HG02943 (cell line): ENCODE measurements around the gene TRIM2.

Experiments
- ATAC-seq: cut with Tn5 transposase; IDR thresholded peaks from one replicate; pipeline ENCODE4 v1.9.1; 2021; ENCODE audit warnings: mild to moderate bottlenecking, low read depth, moderate library complexity; ENCODE audit not compliant: unreplicated experiment

TRIM2 gene

GRCh38 chr4:153318696-153319320, 114.6 kb downstream of the TRIM2 start:
- no peak for ATAC-seq

GRCh38 chr4:153322791-153323190, 118.5 kb downstream of the TRIM2 start:
- ATAC-seq = no peak

- no peak for ATAC-seq
Observed at GRCh38 chr4:153324046-153324445, 119.8 kb downstream of the TRIM2 start.

GRCh38 chr4:153325558-153325957, 121.3 kb downstream of the TRIM2 start:
- no peak for ATAC-seq

- ATAC-seq = no peak
Observed at GRCh38 chr4:153326513-153326912, 122.3 kb downstream of the TRIM2 start.

- ATAC-seq = no peak
Observed at GRCh38 chr4:153327247-153327646, 123.0 kb downstream of the TRIM2 start.

GRCh38 chr4:153332936-153333335, 128.7 kb downstream of the TRIM2 start:
- no peak for ATAC-seq

GRCh38 chr4:153333874-153334273, 129.6 kb downstream of the TRIM2 start:
- no peak for ATAC-seq

GRCh38 chr4:153335665-153336064, 131.4 kb downstream of the TRIM2 start:
- no peak for ATAC-seq

GRCh38 chr4:153337686-153338085, 133.4 kb downstream of the TRIM2 start:
- ATAC-seq = no peak

- ATAC-seq = no peak
Observed at GRCh38 chr4:153341575-153342090, 137.4 kb downstream of the TRIM2 start.

GRCh38 chr4:153342751-153343552, 138.7 kb downstream of the TRIM2 start:
- no peak for ATAC-seq

- ATAC-seq = peak; percentile 71
Observed at GRCh38 chr4:153344131-153345011, 140.1 kb downstream of the TRIM2 start, which contains the start of gene MND1. MND1 (plus strand) TSS chr4:153344688; CDS start chr4:153344738, 50 bp downstream.

GRCh38 chr4:153345012-153345981, 141.1 kb downstream of the TRIM2 start:
- peak; percentile 42 for ATAC-seq

- ATAC-seq = no peak
Observed at GRCh38 chr4:153346031-153346430, 141.8 kb downstream of the TRIM2 start.

GRCh38 chr4:153346563-153346962, 142.3 kb downstream of the TRIM2 start:
- no peak for ATAC-seq

GRCh38 chr4:153347117-153347516, 142.9 kb downstream of the TRIM2 start:
- ATAC-seq = no peak

- no peak for ATAC-seq
Observed at GRCh38 chr4:153348006-153348405, 143.8 kb downstream of the TRIM2 start.

- no peak for ATAC-seq
Observed at GRCh38 chr4:153349206-153349805, 145.1 kb downstream of the TRIM2 start.
